ENCODE measurements around the gene TRAPPC10.
A peak's percentile ranks its signal among the peaks of the same experiment; 100 is the strongest.

The TRAPPC10 gene

DNA sequence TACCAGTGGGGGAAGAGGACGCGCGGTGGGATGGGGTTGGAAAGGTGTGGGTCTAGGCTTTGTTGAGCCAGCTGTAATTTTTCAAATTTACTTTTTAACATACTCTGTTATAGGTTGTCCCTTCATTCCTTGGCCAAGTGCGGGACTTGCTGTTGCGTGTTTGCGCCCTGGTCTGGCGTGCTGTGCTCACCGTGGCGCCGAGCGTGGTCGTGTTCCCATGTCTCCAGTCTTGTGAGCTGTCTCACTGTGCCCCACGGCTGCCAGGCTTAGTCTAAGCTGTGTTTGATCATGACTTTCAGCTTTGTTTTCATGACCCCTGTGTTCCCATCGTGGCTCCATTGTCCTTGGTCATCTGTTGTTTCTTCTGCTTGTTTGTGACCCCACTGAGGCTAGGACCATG is 26.0 kb downstream of the TRAPPC10 start:
- DNase-seq, result no peak

DNA sequence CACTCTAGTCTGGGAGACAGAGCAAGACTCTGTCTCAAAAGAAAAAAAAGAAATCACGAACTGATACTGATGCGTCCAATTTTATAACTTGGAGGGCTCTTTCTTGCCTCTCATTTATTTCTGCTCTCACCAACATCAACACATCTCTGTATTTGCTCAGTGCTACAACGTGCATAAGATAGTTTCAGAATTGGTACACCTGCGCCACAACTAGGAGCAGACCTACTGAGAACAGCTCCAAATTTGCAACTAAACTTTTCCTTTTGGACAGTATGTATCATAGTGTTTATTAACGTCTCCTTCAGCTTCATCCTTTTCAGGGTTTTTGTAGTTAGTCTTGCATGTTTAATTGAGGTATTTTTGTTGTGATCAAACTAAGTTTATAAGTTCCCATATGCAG is 27.7 kb downstream of the TRAPPC10 start:
- DNase-seq, result no peak

DNA sequence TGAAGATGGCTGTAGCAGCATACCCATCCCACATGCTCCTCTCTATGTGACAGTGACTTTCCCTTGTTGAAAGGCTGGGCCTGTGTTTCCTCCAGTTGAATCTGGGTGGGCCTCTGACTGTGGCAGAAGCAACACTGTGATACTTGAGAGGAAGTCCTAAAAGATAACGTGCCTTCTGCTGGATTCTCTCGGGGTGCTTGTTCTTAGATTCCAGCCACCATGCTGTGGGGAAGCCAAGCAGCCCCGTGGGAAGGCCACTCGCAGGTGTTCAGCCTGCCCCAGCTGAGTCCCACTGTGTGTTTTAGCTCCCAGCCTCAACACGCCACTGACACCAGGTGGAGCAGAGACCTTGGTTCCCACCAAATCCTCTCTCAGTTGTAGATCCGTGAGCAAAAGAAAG is 31.5 kb downstream of the TRAPPC10 start:
- no peak for DNase-seq

DNA sequence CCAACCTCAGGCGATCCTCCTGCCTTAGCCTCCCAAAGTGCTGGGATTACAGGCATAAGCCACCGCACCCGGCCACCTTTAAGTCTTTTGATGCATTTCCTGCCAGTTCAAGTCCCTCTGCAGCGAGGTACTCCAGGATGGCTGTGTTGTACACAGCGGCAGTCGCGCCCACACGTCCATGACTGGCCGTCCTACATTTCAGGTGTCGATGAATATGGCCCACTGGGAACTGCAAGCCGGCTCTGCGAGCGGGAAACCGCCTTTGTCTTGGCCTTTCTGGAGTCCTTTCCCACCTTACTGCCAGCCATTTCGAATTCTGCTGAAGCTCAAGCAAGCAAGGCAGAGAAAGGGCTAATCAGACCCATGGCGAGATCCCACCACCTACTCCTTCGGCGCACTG is 34.6 kb downstream of the TRAPPC10 start:
- no peak for DNase-seq

DNA sequence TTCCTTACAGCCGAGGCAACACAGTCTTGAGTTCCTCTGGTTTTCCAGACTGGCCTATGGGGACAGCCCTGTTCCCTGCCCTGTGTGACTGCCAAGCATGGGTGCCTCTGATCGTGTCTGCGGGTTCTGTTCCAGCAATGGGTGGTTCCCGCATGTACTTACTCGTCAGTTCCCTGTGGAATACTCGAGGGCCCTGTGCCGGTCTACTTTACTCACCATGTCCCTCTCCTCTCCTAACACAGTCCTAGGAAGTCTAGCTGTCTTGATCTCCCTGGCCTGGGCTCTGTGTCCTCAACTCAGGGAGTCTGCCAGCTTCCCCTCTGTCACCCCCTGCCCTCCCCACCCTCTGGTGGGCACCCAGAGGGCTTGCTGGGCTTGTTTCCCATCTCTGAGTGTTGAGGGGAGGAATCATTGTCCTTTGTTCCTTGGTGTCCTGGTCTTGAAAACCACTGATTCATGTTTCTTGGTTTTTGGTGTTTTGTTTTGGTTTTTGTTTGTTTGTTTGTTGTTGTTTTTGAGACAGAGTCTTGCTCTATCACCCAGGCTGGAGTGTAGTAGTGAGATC is 36.0 kb downstream of the TRAPPC10 start:
- no peak for DNase-seq

DNA sequence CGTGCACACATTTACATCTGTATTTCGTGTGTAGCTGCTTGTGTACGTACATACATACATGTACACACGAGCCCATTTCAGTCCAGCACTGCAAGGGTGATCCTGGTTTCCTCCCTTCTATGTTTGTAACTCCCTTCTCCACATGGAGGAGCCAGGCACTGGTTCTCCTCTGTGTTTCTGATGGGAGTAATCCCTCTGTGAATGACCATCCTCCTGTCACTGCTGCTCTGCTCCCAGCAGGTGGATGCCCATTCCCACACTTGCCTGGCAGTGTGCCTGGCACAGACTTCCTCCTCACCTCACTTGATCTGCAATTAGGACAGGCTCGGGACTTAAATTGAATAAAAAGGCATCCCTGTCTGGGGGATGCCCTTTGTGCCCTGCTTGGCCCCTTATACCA is 37.1 kb downstream of the TRAPPC10 start:
- no peak for DNase-seq

DNA sequence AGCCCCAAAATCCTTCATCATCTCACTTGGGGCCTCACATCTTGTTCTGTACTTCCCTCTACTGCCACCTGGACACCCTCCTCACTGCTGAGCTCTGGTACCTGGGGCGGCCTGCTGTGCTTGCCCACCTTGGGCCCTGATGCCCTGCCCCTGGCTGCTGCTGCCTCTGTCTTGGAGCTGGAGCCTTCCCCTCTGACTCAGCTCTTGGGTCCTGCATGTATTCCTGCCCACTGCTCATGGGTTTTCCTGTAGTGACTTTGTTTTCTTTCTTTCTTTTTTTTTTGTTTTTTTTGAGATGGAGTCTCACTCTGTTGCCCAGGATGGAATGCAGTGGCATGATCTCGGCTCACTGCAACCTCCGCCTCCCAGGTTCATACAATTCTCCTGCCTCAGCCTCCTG is 37.5 kb downstream of the TRAPPC10 start:
- DNase-seq, result no peak

DNA sequence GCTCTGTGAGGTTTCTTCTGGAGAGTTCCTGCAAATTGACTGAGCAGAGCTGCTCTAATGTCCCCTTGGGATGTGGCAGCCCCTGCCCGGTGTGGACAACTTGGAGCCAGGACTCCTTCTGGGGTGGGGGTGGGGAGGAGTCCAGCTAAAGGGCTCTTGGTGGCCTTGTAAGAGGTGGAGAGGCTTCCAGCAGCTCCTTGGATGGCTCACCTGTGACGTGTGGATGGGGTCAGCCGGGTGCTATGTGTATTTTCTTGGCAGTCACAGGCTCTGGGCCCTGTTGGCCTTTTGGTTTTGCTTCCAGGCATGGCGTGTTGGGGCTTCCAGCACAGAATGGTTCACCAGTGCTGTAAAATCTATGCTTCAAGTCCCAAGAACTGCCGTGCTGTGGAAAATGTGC is 38.2 kb downstream of the TRAPPC10 start:
- no peak for DNase-seq

DNA sequence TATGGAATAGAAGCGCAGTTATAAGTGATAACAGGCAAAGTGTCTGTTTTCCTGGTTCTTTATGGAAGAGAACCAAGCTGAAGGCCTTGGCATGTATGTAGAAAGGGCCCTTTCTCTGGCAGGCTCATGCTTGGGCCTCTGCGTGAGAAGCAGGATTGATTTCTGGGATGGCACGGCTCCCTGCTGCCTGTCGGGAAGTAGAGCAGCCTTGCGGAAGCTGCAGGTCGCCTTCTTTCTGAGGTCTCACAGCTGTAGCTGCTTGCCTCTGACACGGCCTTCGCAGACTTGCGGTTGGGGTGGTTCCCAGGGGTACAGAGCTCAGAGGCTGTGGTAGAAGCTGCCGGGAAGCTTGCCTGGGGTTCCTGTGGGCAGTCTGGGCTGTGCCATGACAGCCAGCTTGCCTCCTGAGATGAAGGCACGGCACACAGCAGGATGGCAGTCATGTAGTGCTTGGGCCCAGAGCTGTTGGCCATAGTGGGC is 39.4 kb downstream of the TRAPPC10 start:
- no peak for DNase-seq

DNA sequence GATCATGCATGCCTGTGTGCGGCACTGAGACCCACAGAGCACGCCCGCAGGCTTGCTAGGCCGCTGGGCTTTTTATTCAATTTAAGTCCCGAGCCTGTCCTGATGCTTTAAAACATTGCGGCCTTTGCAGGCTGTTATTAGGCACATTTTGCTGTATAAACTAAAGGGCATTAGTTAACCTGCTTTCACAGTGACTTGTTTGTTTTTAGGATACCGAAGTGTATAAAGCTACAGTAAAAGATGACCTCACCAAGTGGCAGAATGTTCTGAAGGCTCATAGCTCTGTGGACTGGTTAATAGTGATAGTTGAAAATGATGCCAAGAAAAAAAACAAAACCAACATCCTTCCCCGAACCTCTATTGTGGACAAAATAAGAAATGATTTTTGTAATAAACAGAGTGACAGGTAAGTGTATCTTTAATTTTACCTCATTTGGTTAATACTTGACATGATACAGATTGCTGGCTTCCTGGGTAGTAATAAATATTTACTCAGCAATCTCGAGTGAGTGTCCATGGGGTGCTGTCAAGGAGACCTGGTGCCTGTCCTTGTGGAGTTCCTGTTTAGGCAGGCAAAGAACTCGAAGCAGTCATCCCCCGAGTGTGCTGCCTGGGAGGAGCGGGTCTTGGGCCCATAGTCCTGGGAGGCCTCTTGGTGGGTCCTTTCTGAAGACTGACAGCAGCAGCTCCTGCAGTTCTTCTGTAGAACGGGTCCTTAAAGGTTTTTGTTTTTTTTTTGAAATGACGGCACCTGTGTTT is 40.1 kb downstream of the TRAPPC10 start:
- no peak for DNase-seq

DNA sequence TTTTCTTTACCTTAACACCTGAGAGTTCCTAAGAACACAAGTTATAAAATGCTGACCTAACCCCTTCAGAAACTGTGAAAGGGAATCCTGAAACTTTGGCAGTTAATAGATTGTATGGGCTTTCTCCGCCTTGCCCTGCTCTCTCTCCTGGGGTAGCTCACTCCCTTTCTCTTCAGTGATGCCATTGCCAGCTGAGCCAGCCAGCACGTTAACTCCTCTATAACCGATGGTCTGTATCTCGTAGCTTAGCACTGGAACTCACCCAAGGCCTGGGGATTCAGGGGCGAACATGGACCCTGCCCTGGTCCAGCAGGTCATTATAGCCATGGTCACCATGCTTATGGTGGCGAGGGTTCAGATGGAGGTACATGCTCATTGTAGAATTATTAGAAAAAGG is 40.7 kb downstream of the TRAPPC10 start:
- DNase-seq, result no peak

DNA sequence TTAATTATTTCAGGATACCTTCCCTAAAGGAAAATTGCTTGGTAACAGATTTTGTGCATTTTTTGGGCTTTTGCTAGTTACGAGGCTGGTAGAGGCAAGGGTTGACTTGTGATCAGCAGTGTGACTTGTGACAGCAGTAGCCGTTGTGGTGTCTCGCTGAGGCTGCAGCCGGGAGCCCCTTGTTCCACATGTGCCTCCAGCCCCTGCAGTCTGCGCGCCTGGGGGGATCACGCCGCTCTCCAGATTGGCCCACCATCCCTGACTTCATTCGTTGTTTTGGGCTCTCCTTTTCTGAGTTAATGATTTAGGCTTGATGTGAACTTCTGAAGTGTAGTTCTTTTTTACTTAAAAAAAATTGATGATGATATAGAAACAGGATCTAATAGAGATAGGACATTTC is 41.5 kb downstream of the TRAPPC10 start:
- DNase-seq, result no peak

DNA sequence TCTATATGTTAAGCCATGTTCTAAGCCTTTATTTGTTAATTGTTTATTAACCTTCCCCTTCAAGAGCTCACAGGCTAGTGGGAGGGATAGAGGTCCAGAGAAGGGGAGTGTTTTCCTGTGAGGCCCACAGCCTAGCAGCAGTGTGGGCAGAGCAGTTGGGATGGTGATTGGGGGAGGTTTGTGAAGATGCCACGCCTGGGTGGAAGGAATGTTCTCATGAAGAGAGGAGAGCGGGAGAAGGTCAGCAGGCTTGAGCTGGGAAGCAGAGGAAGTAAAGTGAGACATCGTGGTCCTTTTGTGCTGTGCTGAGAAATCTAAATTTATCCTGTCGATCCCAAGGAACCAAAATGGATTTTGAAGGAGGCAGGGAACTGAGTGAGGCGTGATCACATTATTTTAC is 42.6 kb downstream of the TRAPPC10 start:
- no peak for DNase-seq

DNA sequence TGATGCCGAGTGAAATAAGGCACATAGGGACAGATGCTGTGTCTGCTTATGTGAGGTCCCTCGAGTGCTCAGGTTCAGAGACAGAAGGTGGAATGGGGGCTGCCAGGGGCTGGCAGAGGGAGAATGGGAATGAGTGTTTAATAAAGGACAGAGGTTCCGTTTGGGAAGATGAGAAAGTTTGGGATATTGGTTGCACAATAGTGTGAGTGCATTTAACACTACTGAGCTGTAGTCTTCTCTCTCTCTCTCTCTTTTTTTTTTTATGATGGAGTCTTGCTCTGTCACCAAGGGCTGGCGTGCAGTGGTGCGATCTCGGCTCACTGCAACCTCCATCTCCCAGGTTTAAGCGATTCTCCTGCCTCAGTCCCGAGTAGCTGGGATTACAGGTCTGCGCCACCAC is 44.9 kb downstream of the TRAPPC10 start:
- DNase-seq, result no peak

DNA sequence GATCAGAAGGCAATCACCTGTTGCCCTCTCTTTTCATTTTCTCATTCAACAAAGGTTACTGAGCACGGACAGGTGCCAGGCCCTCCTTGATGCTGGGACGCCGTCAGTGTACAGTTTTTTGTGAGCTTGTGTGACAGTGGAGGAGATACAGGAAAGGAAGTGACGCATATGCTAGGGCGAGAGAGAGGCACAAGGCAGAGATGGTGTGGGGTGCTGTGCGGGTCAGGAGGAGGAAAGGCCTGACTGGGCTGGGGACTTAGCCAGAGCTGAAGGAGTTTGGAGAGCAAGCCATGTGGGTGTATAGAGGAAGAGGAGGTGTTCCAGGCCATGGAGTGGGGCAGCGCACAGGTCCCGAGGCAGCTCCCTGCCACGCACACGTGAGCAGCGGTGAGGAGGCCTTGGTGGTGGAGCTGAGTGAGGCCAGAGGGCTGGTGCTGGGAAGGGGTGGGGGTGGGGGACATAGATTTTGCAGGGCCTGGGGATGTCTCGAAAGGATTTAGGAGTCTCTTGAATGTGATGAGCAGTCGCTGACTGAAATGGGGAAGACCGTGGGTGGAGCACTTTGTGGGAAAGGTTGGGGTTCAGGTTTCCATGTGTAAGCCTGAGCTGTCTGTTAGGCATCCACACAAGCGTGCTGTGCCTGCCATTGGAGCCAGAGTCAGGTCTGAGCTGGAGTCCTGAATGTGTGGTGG is 46.0 kb downstream of the TRAPPC10 start:
- DNase-seq, result no peak

DNA sequence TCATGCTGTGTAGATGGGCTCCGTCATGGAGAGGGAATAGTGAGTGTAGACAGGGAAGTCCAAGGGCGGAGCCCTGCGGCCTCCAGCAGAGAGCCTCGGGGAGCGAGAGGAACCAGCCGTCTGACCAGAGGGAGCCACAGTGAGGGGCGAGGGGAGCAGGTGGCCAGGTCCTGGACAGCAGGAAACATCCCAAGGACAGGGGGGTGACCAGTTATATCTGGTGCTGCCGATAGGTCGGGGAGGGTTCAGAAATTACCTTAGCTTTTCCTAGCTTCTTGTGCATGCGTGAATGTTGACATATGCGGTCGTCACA is 46.5 kb downstream of the TRAPPC10 start:
- no peak for DNase-seq

DNA sequence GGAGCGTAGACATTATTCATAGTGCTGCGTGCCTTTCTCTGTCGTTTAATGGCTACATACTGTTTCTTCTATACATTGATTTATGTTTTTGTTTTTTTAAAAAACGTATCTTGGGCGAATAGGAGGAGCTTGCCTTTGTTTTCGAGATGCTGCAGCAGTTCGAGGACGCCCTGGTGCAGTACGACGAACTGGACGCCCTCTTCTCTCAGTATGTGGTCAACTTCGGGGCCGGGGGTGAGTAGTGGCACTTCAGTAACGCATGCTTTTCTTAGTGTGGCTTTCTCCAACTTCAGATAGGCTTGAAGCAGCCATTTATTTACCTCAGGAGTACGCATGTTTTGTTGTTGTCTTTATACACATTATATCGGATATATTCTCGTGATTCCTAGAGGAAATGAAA is 46.9 kb downstream of the TRAPPC10 start:
- no peak for DNase-seq

DNA sequence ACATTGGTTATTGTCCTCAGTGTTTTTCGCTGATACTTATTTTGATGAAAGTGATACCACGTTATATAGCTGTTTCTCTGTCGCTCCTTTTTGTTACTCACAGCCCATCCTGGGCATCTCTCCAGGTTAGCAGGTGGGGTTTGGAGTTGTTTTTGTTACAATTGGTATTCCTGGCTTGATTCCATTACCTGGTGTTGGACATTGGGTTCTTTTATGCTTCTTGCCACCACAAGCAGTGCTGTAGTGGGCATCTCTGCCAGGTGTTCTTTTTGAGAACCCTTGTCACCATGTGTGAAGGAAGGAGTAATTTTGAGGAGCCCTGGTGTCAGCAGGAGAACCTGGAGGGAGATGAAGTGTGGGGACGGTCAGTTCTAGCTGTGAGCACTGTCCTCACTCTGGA is 47.6 kb downstream of the TRAPPC10 start:
- no peak for DNase-seq

DNA sequence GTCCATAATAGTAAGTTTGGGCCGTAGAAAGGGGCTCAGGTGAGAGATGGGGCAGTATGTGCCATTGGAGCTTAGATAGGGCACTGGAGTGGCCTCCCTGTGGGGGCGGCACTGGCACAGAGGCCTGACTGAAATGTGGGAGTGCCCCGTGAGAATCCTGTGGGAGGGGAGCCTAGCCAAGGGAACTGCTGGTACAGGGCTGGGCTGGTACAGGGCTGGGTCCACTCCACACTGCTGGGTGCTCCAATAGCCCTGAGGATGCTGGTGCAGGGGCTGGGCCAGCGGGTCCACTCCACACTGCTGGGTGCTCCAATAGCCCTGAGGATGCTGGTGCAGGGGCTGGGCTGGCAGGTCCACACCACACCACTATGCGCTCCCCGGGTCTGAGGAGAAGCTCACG is 50.3 kb downstream of the TRAPPC10 start:
- no peak for DNase-seq

DNA sequence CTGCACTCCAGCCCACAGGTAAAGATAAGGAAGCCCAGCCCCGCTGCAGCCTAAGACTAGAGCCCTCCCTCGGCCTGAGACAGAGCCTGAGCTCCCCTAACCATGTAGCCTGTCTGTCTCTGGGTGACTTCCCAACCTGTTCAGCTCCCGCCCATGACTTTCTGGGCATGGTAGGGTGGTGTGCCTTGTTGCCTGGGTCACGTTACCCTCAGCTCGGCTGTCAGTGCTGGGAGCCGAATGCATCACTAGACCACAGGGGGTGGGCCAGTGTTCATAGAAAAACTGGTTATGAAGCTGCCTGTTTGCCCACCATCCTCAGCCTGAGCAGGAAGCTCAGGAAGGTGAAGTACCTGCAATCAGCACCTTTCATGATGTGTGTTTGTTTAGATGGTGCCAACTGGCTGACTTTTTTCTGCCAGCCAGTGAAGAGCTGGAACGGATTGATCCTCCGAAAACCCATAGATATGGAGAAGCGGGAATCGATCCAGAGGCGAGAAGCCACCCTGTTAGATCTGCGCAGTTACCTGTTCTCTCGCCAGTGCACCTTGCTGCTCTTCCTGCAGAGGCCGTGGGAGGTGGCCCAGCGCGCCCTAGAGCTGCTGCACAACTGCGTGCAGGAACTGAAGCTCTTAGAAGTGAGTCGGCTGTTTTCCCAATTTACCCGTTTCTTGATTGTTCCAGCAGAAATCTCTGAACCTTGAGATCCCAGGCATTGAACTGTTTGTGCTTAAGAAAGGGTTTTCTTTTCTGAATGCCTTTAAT is 51.2 kb downstream of the TRAPPC10 start:
- DNase-seq, result no peak

DNA sequence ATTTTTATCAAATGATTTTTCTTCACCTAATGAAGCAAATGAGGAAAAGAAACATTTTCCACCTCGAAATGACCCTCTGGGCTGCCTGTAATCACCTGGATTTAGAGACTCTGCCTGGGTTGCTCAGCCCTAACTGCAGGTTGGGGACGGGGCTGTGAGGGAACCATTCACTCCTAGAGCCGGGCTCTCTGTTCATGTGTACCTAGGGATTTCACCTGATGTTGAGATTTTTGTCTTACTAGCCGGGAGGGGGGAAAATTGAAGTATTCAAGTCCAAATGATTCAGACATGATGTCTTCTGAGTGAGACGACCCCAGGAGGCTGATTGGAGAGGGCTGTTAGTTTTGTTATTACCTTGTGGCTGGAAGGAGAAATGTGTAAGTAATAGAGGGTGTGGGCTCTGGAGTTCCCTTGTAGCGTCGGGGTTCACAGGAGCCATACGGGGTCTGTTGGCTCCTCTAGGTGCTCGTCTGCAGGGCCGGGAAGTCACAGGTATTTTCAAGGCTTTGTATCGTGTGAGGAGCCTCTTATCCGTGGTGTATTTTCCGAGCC is 52.8 kb downstream of the TRAPPC10 start:
- no peak for DNase-seq

DNA sequence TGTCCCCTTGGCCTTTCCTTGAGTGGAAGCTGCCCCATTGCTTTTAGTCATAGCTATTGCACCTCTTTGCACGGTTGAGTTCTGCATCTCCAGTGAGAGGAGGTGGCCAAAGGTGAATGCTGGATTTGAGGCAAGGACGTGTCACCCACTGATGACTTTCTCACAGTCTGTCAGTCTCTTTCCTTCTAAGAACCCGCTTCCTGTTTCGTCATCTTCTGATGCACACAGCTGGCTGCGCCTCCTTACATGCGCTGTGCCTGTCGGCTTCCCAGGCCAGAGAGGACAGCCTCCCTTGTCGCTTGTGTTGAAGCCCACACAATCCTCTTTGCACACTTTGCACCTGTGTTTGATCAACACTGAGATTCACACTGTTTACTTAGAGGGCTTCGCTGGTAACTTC is 53.3 kb downstream of the TRAPPC10 start:
- peak; percentile 79 for DNase-seq

DNA sequence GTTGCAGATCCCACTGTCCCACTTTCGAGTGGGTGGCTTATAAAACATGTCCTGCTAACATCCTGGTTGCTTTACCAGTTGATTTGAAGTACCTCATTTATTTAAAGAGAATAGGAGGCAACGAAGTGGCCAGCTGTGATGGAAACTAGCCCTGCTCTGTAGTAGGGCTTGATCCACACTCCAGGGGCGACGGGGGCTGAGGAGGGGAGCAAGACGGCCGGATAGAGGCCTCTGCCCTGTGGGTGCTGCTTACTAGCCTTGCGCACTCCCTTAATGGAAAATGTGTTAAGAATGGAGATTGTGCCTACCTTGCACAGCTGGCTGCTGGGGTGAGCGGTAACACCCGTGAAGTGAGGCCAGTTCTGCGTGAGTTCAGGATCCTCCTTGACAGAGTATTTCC is 54.0 kb downstream of the TRAPPC10 start:
- DNase-seq, result no peak
